Stomach (tissue), 9 donors: ENCODE results near the gene SH2D3C. TPM values are rescaled to one million over a fixed set of nuclear protein-coding genes. Genes with fewer than 3 reads are reported as not detected.

Experiments
- DNase-seq, 2 donors: peaks; one replicate each; pipeline versions ENCODE4 v3.0.0 to v3.0.0-alpha.2; 2013 to 2019
- H3K27ac ChIP-seq, 5 donors: fragments of 200-600 bp in 4 of 5; sonication (generic) in 4 of 5; one replicate each; pipeline ENCODE4 v1.5.1; 2013 to 2019; ENCODE audit warnings: mild to moderate bottlenecking in 1 of 5, moderate library complexity in 1 of 5
- H3K27me3 ChIP-seq, 3 donors: fragments of 200-600 bp; sonication (generic); one replicate each; pipeline ENCODE4 v1.5.1; 2017 to 2019; ENCODE audit warnings: mixed run types in 1 of 3
- H3K36me3 ChIP-seq, 4 donors: fragments of 200-600 bp; sonication (generic); 1 replicate in 3 of 4; 2 replicates in 1 of 4; pipeline ENCODE4 v1.5.1; 2016 to 2019
- H3K4me1 ChIP-seq, 4 donors: fragments of 200-600 bp; sonication (generic); one replicate each; pipeline ENCODE4 v1.5.1; 2016 to 2019
- H3K4me3 ChIP-seq, 4 donors: fragments of 200-600 bp; sonication (generic) in 3 of 4; one replicate each; pipeline ENCODE4 v1.5.1; 2016 to 2019; ENCODE audit warnings: mild to moderate bottlenecking in 1 of 4
- H3K9me3 ChIP-seq, 4 donors: fragments of 200-600 bp; sonication (generic); one replicate each; pipeline ENCODE4 v1.5.1; 2016 to 2019
- CTCF ChIP-seq, 7 experiments: fragments of 450-650 bp in 4 of 7; fragments of 200-600 bp in 3 of 7; sonication (generic) in 3 of 7; IDR thresholded peaks; one replicate each; pipeline ENCODE4 v1.5.1; 2016 to 2019; ENCODE audit warnings: antibody characterized with exemption in 7 of 7, control low read depth in 2 of 7, mild to moderate bottlenecking in 1 of 7
- EP300 ChIP-seq: sonication (generic); formaldehyde crosslinking; IDR thresholded peaks from one replicate; pipeline ENCODE4 v1.6.1; 2017; ENCODE audit warnings: antibody characterized with exemption
- POLR2A ChIP-seq, 4 donors: fragments of 450-650 bp; IDR thresholded peaks; one replicate each; pipeline ENCODE4 v1.6.1; 2016; ENCODE audit warnings: antibody characterized with exemption in 4 of 4, control low read depth in 2 of 4, mild to moderate bottlenecking in 1 of 4, moderate library complexity in 1 of 4
- POLR2AphosphoS5 ChIP-seq, 3 donors: sonication (generic); formaldehyde crosslinking; IDR thresholded peaks; one replicate each; pipeline ENCODE4 v1.6.1; 2016; ENCODE audit warnings: antibody characterized with exemption in 3 of 3
- WGBS, 5 donors: extraction: QIAGEN DNeasy Blood & Tissue Kit in 3 of 5; methylation state at CpG; one replicate each; pipeline versions ENCODE4 v1.1.5 to v1.1.7; 2013 to 2018; 5-methylcytosine and 5-hydroxymethylcytosine counted together
- intact Hi-C: fragments of 100-400 bp; cut with DNase I; formaldehyde crosslinking; loops from one replicate; pipeline ENCODE4 v1.15.1; 2023; ENCODE audit warnings: low total_unique reads
- polyA plus RNA-seq, 3 donors: library from polyadenylated mRNA; stranded (reverse); fragments of 200-250 nt; gene quantifications; one replicate each; pipeline ENCODE4 v1.2.3, GENCODE V29; 2013
- total RNA-seq, 5 donors: library from RNA; depleted of rRNA; stranded (reverse); fragments of >200 nt; gene quantifications; one replicate each; pipeline versions ENCODE4 v1.1.0 to v1.2.3, GENCODE V29; 2014 to 2016
- donor health status: healthy with polysubstance abuse.
- donor health status: Bipolar disorder and iron deficiency.
- donor health status: healthy.

The SH2D3C gene
- total and polyA plus RNA-seq, 8 donors, result 1.8 to 38.1 (median 4.5) TPM; not detected in 2

DNA sequence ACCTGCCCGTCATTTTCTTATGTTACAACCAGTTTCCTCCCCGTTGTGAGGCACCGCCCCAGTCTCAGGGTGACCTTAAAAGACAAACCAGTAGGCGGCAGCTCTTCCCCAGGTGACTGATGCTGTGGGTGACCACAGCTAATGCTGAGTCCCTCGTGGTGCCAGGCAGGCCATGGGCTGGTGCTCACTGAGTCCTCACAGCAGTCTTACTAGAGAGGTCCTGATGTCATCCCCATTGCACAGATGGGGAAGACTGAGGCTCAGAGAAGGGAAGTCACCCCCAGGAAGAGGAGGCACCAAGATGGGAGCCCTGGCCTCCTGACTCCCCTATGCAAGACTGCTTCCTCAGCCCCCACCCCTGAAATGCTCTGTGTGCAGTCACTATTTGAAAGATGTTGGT lies 70.7 kb downstream of the SH2D3C start:
- TF ChIP-seq CTCF (IDR thresholded peaks at IDR 0.05) (no peak), POLR2A (IDR thresholded peaks at IDR 0.05) (no peak), EP300 (no peak), POLR2AphosphoS5 (IDR thresholded peaks at IDR 0.05) (no peak)
- Histone ChIP-seq H3K4me1 (peaks cover 0 to 4% (median 0%) of the 10 kb centered on the region in 4 donors), H3K27ac (no peak overlapping the region), H3K36me3 (no peaks in the 10 kb centered on the region), H3K27me3 (peaks cover 0 to 5% (median 0%) of the 10 kb centered on the region in 3 donors), H3K9me3 (no peaks in the 10 kb centered on the region), H3K4me3 (no peak overlapping the region)
- intact Hi-C loops, result no loop called here
- WGBS, 5 donors, result 38 to 43% (median 39%) methylated on average over 5 of the region's 5 CpGs
- DNase-seq, result no peak

- WGBS, 5 donors, result 58 to 67% (median 60%) methylated on average over 10 to 11 of the region's 11 CpGs
- H3K36me3 ChIP-seq, result no peaks in the 10 kb centered on the region
- intact Hi-C loops, result no loop called here
Measured at GRCh38 chr9:127706836-127707241, 71.6 kb downstream of the SH2D3C start, which contains the start of gene CFAP157. Gene CFAP157, plus strand, starts transcription at chr9:127706988. Its CDS starts 44 bp downstream, at chr9:127707032.

DNA sequence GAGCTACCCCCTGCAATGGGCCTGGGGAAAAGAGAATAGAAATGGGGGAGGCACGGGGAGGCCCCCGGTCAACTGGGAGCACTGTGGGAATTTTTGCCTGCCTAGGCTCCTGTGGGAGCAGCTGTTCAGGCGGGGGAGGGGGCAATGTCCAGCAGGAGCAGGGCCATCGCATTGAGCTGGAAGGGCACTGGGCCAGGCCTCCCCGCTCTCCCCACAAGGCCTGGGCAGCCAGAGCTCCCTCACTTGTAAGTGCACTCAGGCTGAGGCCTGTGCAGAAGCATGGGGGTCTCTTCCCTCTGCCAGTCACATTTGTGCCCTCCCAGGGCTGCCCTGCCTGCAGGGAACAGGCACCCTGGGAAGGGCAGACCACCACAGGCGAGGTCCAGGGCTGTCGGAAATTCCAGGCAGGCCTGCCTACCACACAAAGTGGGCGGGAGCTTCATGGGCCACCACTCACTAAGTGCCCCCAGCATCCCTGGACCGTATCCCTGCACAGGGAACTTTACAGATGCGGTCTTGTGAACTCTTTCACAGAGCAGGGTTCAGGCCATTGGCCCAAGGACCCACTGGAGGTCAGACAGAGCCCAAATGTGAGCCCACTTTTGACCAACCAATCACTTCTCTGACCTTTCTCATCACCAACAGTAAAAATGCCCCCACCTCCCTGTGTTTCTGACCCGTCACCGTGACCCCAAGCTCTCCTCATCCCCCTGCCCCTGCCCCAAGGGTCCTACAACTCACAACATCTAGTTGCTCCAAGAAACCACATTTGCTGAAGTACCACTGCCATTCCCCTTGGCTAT lies 72.7 kb downstream of the SH2D3C start:
- no peak for DNase-seq
- intact Hi-C loops, result no loop called here

More at GRCh38 chr9:127706836-127707241, 71.6 kb downstream of the SH2D3C start, which contains the start of gene CFAP157:
- Histone ChIP-seq H3K4me3 (no peak within 1 kb of the TSS), H3K4me1 (peaks cover 0 to 4% (median 0%) of the 10 kb centered on the region in 4 donors), H3K27me3 (peaks cover 0 to 5% (median 0%) of the 10 kb centered on the region in 3 donors), H3K27ac (no peak within 1 kb of the TSS), H3K9me3 (no peaks in the 10 kb centered on the region)
- no peak for TF ChIP-seq POLR2A (IDR thresholded peaks at IDR 0.05)
- no peak for TF ChIP-seq CTCF (IDR thresholded peaks at IDR 0.05)
- TF ChIP-seq POLR2AphosphoS5 (IDR thresholded peaks at IDR 0.05), result no peak
- no peak for TF ChIP-seq EP300
- DNase-seq, result peak; percentile 28 to 71

More for the DNA sequence above, 72.7 kb downstream of the SH2D3C start:
- Histone ChIP-seq H3K4me1 (peaks cover 0 to 6% (median 0%) of the 10 kb centered on the region in 4 donors), H3K36me3 (no peaks in the 10 kb centered on the region), H3K27ac (no peak overlapping the region), H3K4me3 (no peak overlapping the region), H3K9me3 (no peaks in the 10 kb centered on the region), H3K27me3 (peaks cover 0 to 5% (median 0%) of the 10 kb centered on the region in 3 donors)
- 80 to 95% (median 82%) methylated on average over 7 to 12 of the region's 12 CpGs for WGBS, 5 donors
- TF ChIP-seq POLR2AphosphoS5 (IDR thresholded peaks at IDR 0.05) (no peak), EP300 (no peak), CTCF (IDR thresholded peaks at IDR 0.05) (no peak), POLR2A (IDR thresholded peaks at IDR 0.05) (no peak)
